Calu3 (cell line): ENCODE results near the gene BPIFB3. TPM values are rescaled to one million over a fixed set of nuclear protein-coding genes. Genes with fewer than 3 reads are reported as not detected.
"Not testable (repeated sequence)": the region's sequence is repeated elsewhere in the genome, so short reads cannot be mapped to it uniquely, and the experiment has no call there.

Source experiments
- BruUV-seq: library from RNA; stranded (reverse); fragments of 400-500 nt; replicated peaks from 2 replicates; lab custom pipeline; 2021; lab: Mats Ljungman, UMichigan
- CTCF ChIA-PET: fragments of 300-600 bp; sonication (Branson Sonifier 250); formaldehyde crosslinking; loops from one replicate; lab custom pipeline; 2022; ENCODE audit warnings: antibody characterized with exemption; lab: Charles Lee
- DNase-seq: peaks from one replicate; pipeline ENCODE4 v3.0.0; 2022
- H3K27ac Mint-ChIP-seq: one replicate; pipeline ENCODE4 v1.8.0; 2022; ENCODE audit warnings: mixed read lengths; ENCODE audit not compliant: unreplicated experiment
- H3K27me3 Mint-ChIP-seq: one replicate; pipeline ENCODE4 v1.8.0; 2022; ENCODE audit warnings: mixed read lengths; ENCODE audit not compliant: unreplicated experiment
- H3K36me3 Mint-ChIP-seq: one replicate; pipeline ENCODE4 v1.8.0; 2022; ENCODE audit warnings: mild to moderate bottlenecking, moderate library complexity, mixed read lengths; ENCODE audit not compliant: insufficient read depth, unreplicated experiment
- H3K4me1 Mint-ChIP-seq: one replicate; pipeline ENCODE4 v1.8.0; 2022; ENCODE audit warnings: mild to moderate bottlenecking, low read depth, mixed read lengths; ENCODE audit not compliant: unreplicated experiment
- H3K4me3 Mint-ChIP-seq: one replicate; pipeline ENCODE4 v1.8.0; 2022; ENCODE audit warnings: mild to moderate bottlenecking, low read depth, moderate library complexity, mixed read lengths; ENCODE audit not compliant: unreplicated experiment
- H3K9me3 Mint-ChIP-seq: one replicate; pipeline ENCODE4 v1.8.0; 2022; ENCODE audit warnings: low read depth, mixed read lengths; ENCODE audit not compliant: unreplicated experiment
- CTCF ChIP-seq: fragments of 200-600 bp; IDR thresholded peaks from one replicate; pipeline ENCODE4 v1.8.0; 2022; ENCODE audit warnings: antibody characterized with exemption; ENCODE audit not compliant: unreplicated experiment
- intact Hi-C: fragments of 100-400 bp; cut with micrococcal nuclease; formaldehyde crosslinking; loops from one replicate; pipeline ENCODE4 v1.10.0; 2022; ENCODE audit not compliant: unreplicated experiment
- total RNA-seq: library from RNA; stranded (reverse); gene quantifications from 2 replicates; pipeline ENCODE4 v1.2.3, GENCODE V29; 2022

The BPIFB3 gene
- total RNA-seq, 1 experiment from 2014 or later: not detected

GRCh38 chr20:33099843-33100538, 46.3 kb downstream of the BPIFB3 start:
- Mint-ChIP-seq H3K4me3 (no peak overlapping the region), H3K27me3 (peaks cover 75% of the 10 kb centered on the region), H3K36me3 (peaks cover 4% of the 10 kb centered on the region), H3K9me3 (no peaks in the 10 kb centered on the region), H3K4me1 (no peaks in the 10 kb centered on the region), H3K27ac (no peak overlapping the region)
- DNase-seq: no peak
- no TSS peak for BruUV-seq
- no peak for TF ChIP-seq CTCF
- intact Hi-C loops: loop anchor here (5.0 kb wide), 1 partner anchor 428 kb away; the partner anchor contains the start of gene C20orf203
- CTCF ChIA-PET: no interaction called here

- Mint-ChIP-seq H3K36me3 (peaks cover 4% of the 10 kb centered on the region), H3K9me3 (no peaks in the 10 kb centered on the region), H3K4me1 (no peaks in the 10 kb centered on the region), H3K27me3 (peaks cover 100% of the 10 kb centered on the region), H3K27ac (no peak overlapping the region), H3K4me3 (no peak overlapping the region)
- CTCF ChIA-PET: interaction anchor here (0.6 to 0.8 kb wide), 4 partner anchors 109 to 889 kb away, joined by 4 to 8 read pairs (median 6); no protein-coding TSS in a partner anchor
- no TSS peak for BruUV-seq
- DNase-seq: no peak
- no peak for TF ChIP-seq CTCF
- intact Hi-C loops: no loop called here
Observed at GRCh38 chr20:33103556-33103955, 49.9 kb downstream of the BPIFB3 start.

GRCh38 chr20:33104336-33104735, 50.6 kb downstream of the BPIFB3 start:
- Mint-ChIP-seq H3K36me3 (peaks cover 4% of the 10 kb centered on the region), H3K4me3 (no peak overlapping the region)

GRCh38 chr20:33105316-33105924, 51.7 kb downstream of the BPIFB3 start:
- CTCF ChIA-PET: interaction anchor here (0.7 kb wide), 1 partner anchor 15 kb away, joined by 3 read pairs; no protein-coding TSS in a partner anchor
- Mint-ChIP-seq H3K36me3 (peaks cover 4% of the 10 kb centered on the region), H3K9me3 (no peaks in the 10 kb centered on the region), H3K27me3 (peaks cover 100% of the 10 kb centered on the region), H3K4me1 (no peaks in the 10 kb centered on the region), H3K27ac (no peak overlapping the region), H3K4me3 (no peak overlapping the region)
- no peak for TF ChIP-seq CTCF
- intact Hi-C loops: no loop called here
- no peak for DNase-seq
- BruUV-seq: no TSS peak

More at GRCh38 chr20:33104336-33104735, 50.6 kb downstream of the BPIFB3 start:
- DNase-seq: no peak
- BruUV-seq: no TSS peak
- intact Hi-C loops: no loop called here
- Mint-ChIP-seq H3K27ac (no peak overlapping the region), H3K27me3 (peaks cover 100% of the 10 kb centered on the region), H3K9me3 (no peaks in the 10 kb centered on the region), H3K4me1 (no peaks in the 10 kb centered on the region)
- CTCF ChIA-PET: interaction anchor here (0.8 kb wide), 1 partner anchor 308 kb away, joined by 6 read pairs; no protein-coding TSS in a partner anchor
- no peak for TF ChIP-seq CTCF

- CTCF ChIA-PET: interaction anchor here (0.7 kb wide), 1 partner anchor 14 kb away, joined by 3 read pairs; no protein-coding TSS in a partner anchor
- H3K9me3 Mint-ChIP-seq, DNase-seq, BruUV-seq, H3K4me1 Mint-ChIP-seq, H3K4me3 Mint-ChIP-seq, intact Hi-C loops, H3K36me3 Mint-ChIP-seq, H3K27ac Mint-ChIP-seq: not testable (repeated sequence)
- peaks cover 94% of the 10 kb centered on the region for H3K27me3 Mint-ChIP-seq
Observed at GRCh38 chr20:33106058-33106620, 52.4 kb downstream of the BPIFB3 start.
